ENCODE data around the gene EML5. TPM values are rescaled to one million over a fixed set of nuclear protein-coding genes. Genes with fewer than 3 reads are reported as not detected.

Gene EML5
- total RNA-seq, 1 experiment from 2014 or later = 0.85 TPM

DNA sequence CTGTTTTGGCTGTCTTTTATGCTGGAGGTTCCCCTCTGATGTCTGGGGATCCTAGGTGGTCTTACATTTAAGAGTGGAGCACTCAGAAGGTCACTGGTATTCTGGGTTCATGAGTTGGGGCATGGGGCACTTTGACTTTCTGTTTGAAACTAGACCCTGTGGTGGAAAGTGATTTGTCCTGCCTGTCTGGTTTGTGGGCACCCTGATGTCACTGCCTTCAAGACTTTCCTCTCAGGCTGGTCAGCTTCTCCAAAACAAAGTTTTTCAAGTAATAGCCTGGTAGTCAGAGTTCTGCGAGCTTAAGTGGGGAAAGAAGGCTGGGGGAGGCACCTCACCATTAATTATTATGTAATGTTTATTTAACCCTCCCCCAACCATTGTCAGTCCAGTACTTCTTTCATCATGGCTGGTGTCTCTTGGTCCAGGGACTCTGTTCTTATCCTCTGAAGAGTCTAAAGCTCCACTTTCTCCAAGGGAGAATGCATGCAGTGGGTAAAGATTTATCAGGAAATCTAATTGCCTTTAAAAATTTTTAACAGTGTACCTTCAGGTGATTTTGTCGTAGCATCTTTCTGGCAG, 194.6 kb downstream of the EML5 start:
- no peak for DNase-seq (ENCODE audit: low spot score)
- ATAC-seq = no peak
- no peaks in the 10 kb centered on the region for H3K9me3 Mint-ChIP-seq
- no peak overlapping the region for H3K4me3 Mint-ChIP-seq
- no peak overlapping the region for H3K27ac Mint-ChIP-seq
- CTCF ChIA-PET = no interaction called here
- H3K4me1 Mint-ChIP-seq = no peaks in the 10 kb centered on the region
- POLR2A ChIA-PET = no interaction called here
- no peaks in the 10 kb centered on the region for H3K27me3 Mint-ChIP-seq (ENCODE audit: low read depth)
- peaks cover 78% of the 10 kb centered on the region for H3K36me3 Mint-ChIP-seq
- TF ChIP-seq NFE2L1 (CRISPR knock-in tag; IDR thresholded peaks at IDR 0.05) = no peak

DNA sequence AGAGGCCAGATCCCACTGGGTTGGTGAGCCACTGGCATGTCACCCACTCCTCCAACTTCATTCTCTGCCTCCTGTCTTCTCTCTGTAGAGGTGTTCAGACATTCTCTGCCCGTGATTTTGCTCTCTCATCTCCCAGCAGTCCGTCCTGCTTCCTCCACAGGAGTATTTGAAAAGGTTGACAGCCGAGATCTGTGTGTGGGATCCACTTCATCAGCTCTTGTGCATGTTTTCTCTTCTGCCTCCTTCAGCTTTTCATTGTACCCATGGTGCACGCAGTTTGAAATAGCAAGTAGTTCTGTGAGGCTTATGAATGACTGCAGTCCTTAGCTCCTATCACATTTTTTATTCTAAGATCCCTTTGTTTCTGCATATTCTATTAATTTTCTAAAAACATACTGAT, 195.2 kb downstream of the EML5 start:
- peaks cover 76% of the 10 kb centered on the region for H3K36me3 Mint-ChIP-seq
- no peaks in the 10 kb centered on the region for H3K9me3 Mint-ChIP-seq
- POLR2A ChIA-PET = no interaction called here
- H3K27me3 Mint-ChIP-seq (ENCODE audit: low read depth) = no peaks in the 10 kb centered on the region
- no peak overlapping the region; the same call in 1 of the 2 replicates for H3K27ac Mint-ChIP-seq
- H3K4me3 Mint-ChIP-seq = no peak overlapping the region
- TF ChIP-seq CREM (CRISPR knock-in tag; IDR thresholded peaks at IDR 0.05) (no peak), TP53 (CRISPR knock-in tag; IDR thresholded peaks at IDR 0.05) (no peak), ZNF317 (CRISPR knock-in tag; IDR thresholded peaks at IDR 0.05; ENCODE audit: borderline replicate concordance, low read depth) (no peak), ATF1 (CRISPR knock-in tag; IDR thresholded peaks at IDR 0.05) (no peak), ZNF396 (CRISPR knock-in tag; IDR thresholded peaks at IDR 0.05; ENCODE audit: borderline replicate concordance) (no peak), NFE2L1 (CRISPR knock-in tag; IDR thresholded peaks at IDR 0.05) (no peak), ZNF219 (CRISPR knock-in tag; IDR thresholded peaks at IDR 0.05; ENCODE audit: borderline replicate concordance) (no peak), SOX15 (CRISPR knock-in tag; IDR thresholded peaks at IDR 0.05) (no peak), FOXK1 (CRISPR knock-in tag; IDR thresholded peaks at IDR 0.05) (no peak), CBFB (CRISPR knock-in tag; IDR thresholded peaks at IDR 0.05; ENCODE audit: low read depth) (no peak)
- TF ChIP-seq, protein P1, sequence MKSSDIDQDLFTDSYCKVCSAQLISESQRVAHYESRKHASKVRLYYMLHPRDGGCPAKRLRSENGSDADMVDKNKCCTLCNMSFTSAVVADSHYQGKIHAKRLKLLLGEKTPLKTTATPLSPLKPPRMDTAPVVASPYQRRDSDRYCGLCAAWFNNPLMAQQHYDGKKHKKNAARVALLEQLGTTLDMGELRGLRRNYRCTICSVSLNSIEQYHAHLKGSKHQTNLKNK (CRISPR knock-in tag; IDR thresholded peaks at IDR 0.05) = no peak
- ATAC-seq (no peak), DNase-seq (ENCODE audit: low spot score) (no peak)
- H3K4me1 Mint-ChIP-seq = no peaks in the 10 kb centered on the region
- CTCF ChIA-PET = no interaction called here

DNA sequence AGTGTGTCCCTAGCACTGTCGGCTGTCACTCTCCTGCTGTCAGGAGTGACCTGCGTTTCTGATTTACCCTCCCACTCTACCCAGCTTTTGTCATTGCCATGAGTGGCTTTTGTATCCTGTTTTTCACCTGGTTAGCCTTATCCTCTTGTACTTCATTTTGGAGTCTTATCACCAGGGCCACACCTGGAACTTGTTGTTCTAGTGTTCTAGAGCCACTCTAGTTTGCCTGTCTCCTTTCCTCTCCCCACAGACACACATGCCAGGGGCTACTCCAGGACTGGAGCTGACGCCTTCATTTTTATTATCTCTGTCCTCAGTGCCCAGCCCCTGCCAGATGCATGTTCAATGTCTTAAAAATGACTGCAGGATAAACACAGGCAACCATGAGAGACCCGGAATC, 195.7 kb downstream of the EML5 start:
- Mint-ChIP-seq H3K9me3 (no peaks in the 10 kb centered on the region), H3K4me1 (no peaks in the 10 kb centered on the region), H3K36me3 (peaks cover 73% of the 10 kb centered on the region), H3K27ac (peak overlapping the region; percentile 10; the same call in 1 of the 2 replicates), H3K4me3 (no peak overlapping the region), H3K27me3 (ENCODE audit: low read depth) (no peaks in the 10 kb centered on the region)
- ChIA-PET CTCF (no interaction called here), POLR2A (no interaction called here)
- ATAC-seq (no peak), DNase-seq (ENCODE audit: low spot score) (no peak)
- TF ChIP-seq, protein P2, sequence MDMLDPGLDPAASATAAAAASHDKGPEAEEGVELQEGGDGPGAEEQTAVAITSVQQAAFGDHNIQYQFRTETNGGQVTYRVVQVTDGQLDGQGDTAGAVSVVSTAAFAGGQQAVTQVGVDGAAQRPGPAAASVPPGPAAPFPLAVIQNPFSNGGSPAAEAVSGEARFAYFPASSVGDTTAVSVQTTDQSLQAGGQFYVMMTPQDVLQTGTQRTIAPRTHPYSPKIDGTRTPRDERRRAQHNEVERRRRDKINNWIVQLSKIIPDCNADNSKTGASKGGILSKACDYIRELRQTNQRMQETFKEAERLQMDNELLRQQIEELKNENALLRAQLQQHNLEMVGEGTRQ (CRISPR knock-in tag; IDR thresholded peaks at IDR 0.05) = no peak
- TF ChIP-seq ZNF416 (CRISPR knock-in tag; IDR thresholded peaks at IDR 0.05) (no peak), CREB1 (CRISPR knock-in tag; IDR thresholded peaks at IDR 0.05) (no peak), TCF7 (CRISPR knock-in tag; IDR thresholded peaks at IDR 0.05; ENCODE audit: low read depth) (no peak), ATF1 (CRISPR knock-in tag; IDR thresholded peaks at IDR 0.05) (no peak), ZBTB21 (CRISPR knock-in tag; IDR thresholded peaks at IDR 0.05; ENCODE audit: borderline replicate concordance) (no peak), ZNF423 (CRISPR knock-in tag; IDR thresholded peaks at IDR 0.05) (no peak), NR1H2 (CRISPR knock-in tag; IDR thresholded peaks at IDR 0.05) (no peak), ZNF138 (CRISPR knock-in tag; conservative IDR thresholded peaks at IDR 0.05) (no peak)
- TF ChIP-seq, protein P3, sequence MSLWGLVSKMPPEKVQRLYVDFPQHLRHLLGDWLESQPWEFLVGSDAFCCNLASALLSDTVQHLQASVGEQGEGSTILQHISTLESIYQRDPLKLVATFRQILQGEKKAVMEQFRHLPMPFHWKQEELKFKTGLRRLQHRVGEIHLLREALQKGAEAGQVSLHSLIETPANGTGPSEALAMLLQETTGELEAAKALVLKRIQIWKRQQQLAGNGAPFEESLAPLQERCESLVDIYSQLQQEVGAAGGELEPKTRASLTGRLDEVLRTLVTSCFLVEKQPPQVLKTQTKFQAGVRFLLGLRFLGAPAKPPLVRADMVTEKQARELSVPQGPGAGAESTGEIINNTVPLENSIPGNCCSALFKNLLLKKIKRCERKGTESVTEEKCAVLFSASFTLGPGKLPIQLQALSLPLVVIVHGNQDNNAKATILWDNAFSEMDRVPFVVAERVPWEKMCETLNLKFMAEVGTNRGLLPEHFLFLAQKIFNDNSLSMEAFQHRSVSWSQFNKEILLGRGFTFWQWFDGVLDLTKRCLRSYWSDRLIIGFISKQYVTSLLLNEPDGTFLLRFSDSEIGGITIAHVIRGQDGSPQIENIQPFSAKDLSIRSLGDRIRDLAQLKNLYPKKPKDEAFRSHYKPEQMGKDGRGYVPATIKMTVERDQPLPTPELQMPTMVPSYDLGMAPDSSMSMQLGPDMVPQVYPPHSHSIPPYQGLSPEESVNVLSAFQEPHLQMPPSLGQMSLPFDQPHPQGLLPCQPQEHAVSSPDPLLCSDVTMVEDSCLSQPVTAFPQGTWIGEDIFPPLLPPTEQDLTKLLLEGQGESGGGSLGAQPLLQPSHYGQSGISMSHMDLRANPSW (CRISPR knock-in tag; conservative IDR thresholded peaks at IDR 0.05; ENCODE audit: low read depth) = no peak
- TF ChIP-seq, protein P4, sequence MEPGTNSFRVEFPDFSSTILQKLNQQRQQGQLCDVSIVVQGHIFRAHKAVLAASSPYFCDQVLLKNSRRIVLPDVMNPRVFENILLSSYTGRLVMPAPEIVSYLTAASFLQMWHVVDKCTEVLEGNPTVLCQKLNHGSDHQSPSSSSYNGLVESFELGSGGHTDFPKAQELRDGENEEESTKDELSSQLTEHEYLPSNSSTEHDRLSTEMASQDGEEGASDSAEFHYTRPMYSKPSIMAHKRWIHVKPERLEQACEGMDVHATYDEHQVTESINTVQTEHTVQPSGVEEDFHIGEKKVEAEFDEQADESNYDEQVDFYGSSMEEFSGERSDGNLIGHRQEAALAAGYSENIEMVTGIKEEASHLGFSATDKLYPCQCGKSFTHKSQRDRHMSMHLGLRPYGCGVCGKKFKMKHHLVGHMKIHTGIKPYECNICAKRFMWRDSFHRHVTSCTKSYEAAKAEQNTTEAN (CRISPR knock-in tag; IDR thresholded peaks at IDR 0.05) = no peak
- TF ChIP-seq, protein P5, sequence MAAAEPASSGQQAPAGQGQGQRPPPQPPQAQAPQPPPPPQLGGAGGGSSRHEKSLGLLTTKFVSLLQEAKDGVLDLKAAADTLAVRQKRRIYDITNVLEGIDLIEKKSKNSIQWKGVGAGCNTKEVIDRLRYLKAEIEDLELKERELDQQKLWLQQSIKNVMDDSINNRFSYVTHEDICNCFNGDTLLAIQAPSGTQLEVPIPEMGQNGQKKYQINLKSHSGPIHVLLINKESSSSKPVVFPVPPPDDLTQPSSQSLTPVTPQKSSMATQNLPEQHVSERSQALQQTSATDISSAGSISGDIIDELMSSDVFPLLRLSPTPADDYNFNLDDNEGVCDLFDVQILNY (CRISPR knock-in tag; IDR thresholded peaks at IDR 0.05) = no peak
- TF ChIP-seq, protein P6, sequence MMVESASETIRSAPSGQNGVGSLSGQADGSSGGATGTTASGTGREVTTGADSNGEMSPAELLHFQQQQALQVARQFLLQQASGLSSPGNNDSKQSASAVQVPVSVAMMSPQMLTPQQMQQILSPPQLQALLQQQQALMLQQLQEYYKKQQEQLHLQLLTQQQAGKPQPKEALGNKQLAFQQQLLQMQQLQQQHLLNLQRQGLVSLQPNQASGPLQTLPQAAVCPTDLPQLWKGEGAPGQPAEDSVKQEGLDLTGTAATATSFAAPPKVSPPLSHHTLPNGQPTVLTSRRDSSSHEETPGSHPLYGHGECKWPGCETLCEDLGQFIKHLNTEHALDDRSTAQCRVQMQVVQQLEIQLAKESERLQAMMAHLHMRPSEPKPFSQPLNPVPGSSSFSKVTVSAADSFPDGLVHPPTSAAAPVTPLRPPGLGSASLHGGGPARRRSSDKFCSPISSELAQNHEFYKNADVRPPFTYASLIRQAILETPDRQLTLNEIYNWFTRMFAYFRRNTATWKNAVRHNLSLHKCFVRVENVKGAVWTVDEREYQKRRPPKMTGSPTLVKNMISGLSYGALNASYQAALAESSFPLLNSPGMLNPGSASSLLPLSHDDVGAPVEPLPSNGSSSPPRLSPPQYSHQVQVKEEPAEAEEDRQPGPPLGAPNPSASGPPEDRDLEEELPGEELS (CRISPR knock-in tag; IDR thresholded peaks at IDR 0.05) = no peak
- TF ChIP-seq, protein P7, sequence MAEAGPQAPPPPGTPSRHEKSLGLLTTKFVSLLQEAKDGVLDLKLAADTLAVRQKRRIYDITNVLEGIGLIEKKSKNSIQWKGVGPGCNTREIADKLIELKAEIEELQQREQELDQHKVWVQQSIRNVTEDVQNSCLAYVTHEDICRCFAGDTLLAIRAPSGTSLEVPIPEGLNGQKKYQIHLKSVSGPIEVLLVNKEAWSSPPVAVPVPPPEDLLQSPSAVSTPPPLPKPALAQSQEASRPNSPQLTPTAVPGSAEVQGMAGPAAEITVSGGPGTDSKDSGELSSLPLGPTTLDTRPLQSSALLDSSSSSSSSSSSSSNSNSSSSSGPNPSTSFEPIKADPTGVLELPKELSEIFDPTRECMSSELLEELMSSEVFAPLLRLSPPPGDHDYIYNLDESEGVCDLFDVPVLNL (CRISPR knock-in tag; IDR thresholded peaks at IDR 0.05; ENCODE audit: borderline replicate concordance, low read depth) = no peak
